NK-92 (cell line): Measurements from ENCODE around the gene CYP1A2.

Experiments
- DNase-seq: peaks from one replicate; lab custom pipeline; 2025; ENCODE audit not compliant: unreplicated experiment; lab: John Stamatoyannopoulos, UW

The CYP1A2 gene

DNA sequence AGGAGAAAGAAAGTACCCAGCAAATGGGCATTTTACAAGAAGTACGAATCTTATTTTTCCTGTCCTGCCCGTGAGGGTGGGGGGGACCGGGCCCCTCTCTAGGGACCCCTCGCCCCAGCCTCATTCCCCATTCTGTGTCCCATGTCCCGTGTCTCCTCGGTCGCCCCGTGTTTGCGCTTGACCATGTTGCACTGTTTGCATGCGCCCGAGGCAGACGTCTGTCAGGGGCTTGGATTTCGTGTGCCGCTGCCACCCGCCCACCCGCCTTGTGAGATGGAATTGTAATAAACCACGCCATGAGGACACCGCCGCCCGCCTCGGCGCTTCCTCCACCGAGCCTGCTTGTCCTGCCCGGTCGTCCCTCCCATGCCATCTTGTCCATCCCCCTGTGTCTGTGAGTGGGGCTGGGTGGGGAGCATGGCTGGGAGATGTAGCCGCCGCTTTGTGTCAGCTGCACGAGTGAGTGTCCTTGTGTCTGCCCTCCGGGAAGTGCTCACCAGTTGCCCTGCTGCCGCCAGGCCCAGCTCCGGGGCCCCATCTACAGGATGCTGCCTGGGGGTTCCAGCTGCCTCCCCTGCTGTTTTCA, 54.3 kb downstream of the CYP1A2 start:
- DNase-seq: no peak

DNA sequence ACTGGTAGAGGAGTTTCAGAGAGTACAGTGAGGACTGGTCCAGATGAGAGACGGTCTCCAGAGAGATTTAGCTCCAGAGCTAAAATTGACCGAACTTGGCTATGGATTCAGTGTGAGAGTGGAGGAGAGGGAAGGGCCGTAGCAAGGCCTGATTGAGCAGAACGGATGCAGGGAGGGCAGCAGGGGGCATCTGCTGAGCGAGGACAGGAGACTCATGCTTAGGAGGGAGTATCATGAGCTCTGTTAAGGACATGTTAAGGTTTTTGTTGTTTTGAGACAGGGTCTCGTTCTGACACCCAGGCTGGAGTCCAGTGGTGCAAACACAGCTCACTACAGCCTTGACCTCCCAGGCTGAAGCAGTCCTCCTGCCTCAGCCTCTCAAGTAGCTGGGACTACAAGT, 56.3 kb downstream of the CYP1A2 start:
- no peak for DNase-seq
